Measurements from ENCODE around the gene ANKRD40.

GRCh38 chr17:50668025-50668837 is 39.5 kb downstream of the ANKRD40 start:
- no peak for TF ChIP-seq NFYB (IDR thresholded peaks at IDR 0.05; ENCODE audit: insufficient read depth, low read depth, low read length)
- no peak for TF ChIP-seq BCL3 (IDR thresholded peaks at IDR 0.05; ENCODE audit: borderline replicate concordance, insufficient read depth, low read depth, low read length, poor library complexity, severe bottlenecking)
